Peyer's patch (tissue), 4 donors: Measurements from ENCODE around the gene DPP7.

ENCODE experiments used
- POLR2A ChIP-seq, 2 donors: fragments of 450-650 bp; IDR thresholded peaks; one replicate each; pipeline ENCODE4 v1.5.1; 2017; ENCODE audit warnings: antibody characterized with exemption in 2 of 2, mild to moderate bottlenecking in 2 of 2, moderate library complexity in 2 of 2
- TF ChIP-seq, protein P1 (sequence below), 6 experiments: fragments of 450-650 bp in 4 of 6; fragments of 200-600 bp in 2 of 6; sonication (generic) in 1 of 6; IDR thresholded peaks; one replicate each; pipeline ENCODE4 v1.5.1; 2017 to 2019; ENCODE audit warnings: antibody characterized with exemption in 6 of 6, mild to moderate bottlenecking in 3 of 6, moderate library complexity in 1 of 6

DNA sequence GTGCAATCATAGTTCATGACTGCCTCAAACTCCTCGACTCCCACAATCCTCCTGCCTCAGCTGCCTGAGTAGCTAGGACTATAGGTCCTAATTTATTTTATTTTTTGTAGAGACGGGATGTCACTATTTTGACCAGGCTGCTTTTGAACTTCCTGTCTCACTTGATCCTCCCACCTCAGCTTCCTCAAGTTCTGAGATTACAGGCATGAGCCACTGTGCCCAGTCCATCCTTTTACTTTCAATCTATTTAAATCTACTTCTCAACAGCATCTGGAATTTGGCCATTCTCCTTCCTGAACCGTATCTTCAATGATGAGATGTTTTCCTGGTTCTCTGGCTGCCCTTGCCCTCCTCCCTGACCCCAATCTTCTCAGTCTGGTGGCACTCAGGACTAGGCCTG, 12.3 kb upstream of the DPP7 start:
- no peak for TF ChIP-seq POLR2A (IDR thresholded peaks at IDR 0.05)
- TF ChIP-seq, protein P1, sequence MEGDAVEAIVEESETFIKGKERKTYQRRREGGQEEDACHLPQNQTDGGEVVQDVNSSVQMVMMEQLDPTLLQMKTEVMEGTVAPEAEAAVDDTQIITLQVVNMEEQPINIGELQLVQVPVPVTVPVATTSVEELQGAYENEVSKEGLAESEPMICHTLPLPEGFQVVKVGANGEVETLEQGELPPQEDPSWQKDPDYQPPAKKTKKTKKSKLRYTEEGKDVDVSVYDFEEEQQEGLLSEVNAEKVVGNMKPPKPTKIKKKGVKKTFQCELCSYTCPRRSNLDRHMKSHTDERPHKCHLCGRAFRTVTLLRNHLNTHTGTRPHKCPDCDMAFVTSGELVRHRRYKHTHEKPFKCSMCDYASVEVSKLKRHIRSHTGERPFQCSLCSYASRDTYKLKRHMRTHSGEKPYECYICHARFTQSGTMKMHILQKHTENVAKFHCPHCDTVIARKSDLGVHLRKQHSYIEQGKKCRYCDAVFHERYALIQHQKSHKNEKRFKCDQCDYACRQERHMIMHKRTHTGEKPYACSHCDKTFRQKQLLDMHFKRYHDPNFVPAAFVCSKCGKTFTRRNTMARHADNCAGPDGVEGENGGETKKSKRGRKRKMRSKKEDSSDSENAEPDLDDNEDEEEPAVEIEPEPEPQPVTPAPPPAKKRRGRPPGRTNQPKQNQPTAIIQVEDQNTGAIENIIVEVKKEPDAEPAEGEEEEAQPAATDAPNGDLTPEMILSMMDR (IDR thresholded peaks at IDR 0.05): no peak
